GM21723 (cell line): ENCODE measurements around the gene VPREB3.

Source experiments
- ATAC-seq: cut with Tn5 transposase; IDR thresholded peaks from one replicate; pipeline ENCODE4 v1.9.1; 2021; ENCODE audit warnings: mild to moderate bottlenecking, moderate library complexity; ENCODE audit not compliant: unreplicated experiment

Gene VPREB3

DNA sequence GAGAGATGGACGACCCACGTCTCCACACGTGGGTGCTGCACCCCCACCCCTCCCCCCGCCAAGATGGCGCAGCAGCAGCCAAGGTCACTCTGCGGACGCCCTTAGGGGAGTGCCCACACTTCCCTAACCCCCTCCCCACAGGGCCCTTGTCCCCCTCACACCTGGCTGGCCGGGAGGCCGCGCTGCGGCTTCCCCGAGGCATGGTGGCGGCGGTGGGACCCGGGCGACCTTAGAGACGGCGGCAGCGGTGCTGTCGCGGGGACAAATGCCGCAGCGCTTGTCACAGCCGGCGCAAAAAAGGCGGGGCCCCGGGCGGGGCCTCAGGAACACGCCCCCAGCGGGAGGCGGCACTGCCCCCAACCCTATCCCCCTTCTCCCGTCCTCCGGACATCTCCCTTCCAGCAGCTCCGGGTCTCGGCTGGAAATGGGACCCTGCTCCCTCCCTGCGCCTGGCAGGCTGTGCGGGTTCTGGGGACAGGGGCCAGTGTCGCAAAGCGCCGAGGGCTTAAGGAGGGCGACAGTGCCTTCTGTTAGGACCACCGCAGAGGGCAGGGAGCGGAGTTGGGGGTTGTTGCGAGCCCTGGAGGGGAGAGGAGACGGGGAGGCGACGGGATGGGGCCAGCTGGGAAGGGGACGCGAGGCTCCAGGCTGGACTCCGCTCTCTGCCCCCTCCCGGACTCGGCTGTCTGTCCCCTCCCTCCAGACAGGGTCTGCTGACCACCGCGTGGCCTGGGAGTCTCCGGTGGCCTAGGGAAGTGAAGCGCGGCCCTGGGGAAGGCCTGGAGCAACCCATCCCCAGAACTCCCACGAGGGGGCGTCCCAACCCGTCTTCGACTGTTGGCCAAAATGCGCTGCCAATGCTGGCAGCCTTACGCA lies 13.7 kb upstream of the VPREB3 start, which contains the start of gene CHCHD10:
CHCHD10 (minus strand) TSS at position 300 of the 876 bp plus-strand sequence; CDS start at position 202, 98 bp downstream.
- ATAC-seq: peak; percentile 56

GRCh38 chr22:23767303-23767672 lies 13.1 kb upstream of the VPREB3 start:
- ATAC-seq: no peak

- ATAC-seq: no peak
These were observed 11.0 kb upstream of the VPREB3 start for GRCh38 chr22:23764899-23765881.

- no peak for ATAC-seq
These were observed 9.7 kb upstream of the VPREB3 start for GRCh38 chr22:23763954-23764353.

DNA sequence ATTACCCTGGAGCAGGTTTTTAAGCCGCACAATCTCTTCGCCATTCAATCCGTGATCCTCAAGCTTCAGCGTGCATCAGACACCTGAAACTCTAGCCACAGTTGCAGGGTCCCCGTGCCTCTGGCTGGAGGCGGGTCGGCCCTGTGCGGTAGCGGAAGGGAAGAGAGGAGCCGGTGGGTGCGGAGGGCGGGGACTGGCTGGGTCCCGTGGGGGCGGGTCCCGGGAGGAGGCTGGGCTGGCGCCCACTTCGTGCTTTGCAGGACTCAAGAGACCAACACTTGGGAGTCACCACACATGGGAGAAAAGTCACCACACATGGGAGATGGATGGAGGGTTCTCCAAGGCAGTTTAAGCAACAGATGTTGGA lies 9.3 kb upstream of the VPREB3 start:
- no peak for ATAC-seq

DNA sequence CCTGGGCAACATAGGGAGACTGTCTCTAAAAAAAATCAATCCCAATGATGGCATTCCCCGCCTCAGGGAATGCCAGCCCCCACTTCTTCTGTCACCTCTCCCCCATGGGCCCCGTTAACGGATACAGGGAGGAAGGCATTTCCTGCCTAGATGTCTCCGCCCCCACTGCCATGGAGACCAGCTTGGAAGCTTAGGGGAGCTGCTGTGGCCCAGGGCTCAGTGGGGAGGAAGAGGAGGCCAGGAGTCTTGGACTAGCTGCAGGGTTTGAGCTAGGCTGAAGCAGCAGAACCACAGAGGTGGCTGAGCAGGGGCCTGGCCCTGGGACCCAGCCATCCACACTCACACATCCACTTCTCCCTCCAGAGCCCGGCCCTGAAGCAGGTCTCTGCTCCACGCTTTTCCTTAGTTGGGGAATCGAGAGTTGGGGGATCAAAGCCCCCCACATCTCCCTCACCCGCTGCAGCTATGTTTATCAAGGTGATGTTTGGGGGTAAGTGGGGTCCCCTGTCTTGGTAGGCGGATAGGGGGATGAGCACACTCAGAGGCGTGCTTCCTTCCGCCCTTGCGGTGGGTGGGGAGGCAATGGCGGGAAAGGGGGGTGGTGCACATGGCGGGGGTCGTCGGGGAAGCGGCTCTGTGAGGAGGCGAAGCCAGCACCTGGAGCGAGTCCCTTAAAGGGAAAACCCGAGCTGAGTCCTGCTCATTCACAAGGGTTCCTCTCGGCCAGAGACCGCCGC lies 8.8 kb upstream of the VPREB3 start, which contains the start of gene C22orf15:
C22orf15 (plus strand) TSS at position 149 of the 737 bp plus-strand sequence; CDS start at position 466, 317 bp downstream.
- ATAC-seq: no peak

GRCh38 chr22:23760056-23760455 lies 5.8 kb upstream of the VPREB3 start:
- ATAC-seq: no peak

GRCh38 chr22:23759566-23759965 lies 5.3 kb upstream of the VPREB3 start:
- no peak for ATAC-seq

DNA sequence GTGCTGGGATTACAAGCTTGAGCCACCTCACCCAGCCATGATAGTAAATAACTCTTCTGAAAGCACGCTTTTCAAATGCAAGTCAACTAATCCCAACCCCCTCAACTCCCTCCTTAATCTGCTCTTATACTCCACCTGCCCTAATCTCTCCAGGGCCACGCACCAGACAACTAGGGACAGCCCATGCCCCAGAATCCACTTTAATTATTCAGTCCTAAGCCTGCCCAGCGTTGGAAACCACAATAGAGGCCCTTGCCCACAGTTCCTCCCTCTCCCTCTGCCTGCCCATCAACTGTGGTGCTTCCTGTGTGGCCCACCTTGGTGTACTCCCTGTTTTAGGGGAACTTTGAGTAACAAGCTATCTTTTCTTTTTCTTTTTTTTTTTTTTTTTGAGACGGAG lies 2.7 kb upstream of the VPREB3 start:
- ATAC-seq: no peak

GRCh38 chr22:23755711-23756110 lies 1.5 kb upstream of the VPREB3 start:
- ATAC-seq: no peak

DNA sequence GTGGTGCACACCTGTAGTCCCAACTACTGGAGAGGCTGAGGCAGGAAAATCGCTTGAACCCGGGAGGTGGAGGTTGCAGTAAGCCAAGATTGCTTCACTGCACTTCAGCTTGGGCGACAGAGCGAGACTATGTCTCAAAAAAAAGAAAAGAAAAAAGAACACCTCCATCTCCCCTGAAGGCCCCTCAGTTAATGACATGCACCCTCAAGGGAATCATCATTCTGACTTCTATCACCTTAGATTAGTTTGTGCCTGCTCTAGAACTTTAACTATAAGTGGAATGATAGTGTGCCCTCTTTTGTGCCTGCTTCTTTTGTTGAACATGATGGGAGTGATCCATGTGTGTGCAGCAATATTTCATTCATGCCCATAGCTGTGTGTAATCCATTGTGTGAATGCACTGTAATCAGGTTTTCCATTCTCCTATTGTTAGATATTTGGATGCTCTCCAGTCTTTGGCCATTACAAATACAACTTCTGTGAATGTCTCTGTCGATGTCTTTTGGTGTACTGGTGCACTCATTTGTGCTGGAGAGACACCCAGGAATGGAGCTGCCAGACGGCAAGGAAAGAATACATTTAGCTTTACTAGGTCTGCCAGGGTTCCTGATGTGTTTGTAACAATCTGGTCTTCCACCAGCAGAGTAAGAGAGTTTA lies 883 bp upstream of the VPREB3 start:
- ATAC-seq: no peak

DNA sequence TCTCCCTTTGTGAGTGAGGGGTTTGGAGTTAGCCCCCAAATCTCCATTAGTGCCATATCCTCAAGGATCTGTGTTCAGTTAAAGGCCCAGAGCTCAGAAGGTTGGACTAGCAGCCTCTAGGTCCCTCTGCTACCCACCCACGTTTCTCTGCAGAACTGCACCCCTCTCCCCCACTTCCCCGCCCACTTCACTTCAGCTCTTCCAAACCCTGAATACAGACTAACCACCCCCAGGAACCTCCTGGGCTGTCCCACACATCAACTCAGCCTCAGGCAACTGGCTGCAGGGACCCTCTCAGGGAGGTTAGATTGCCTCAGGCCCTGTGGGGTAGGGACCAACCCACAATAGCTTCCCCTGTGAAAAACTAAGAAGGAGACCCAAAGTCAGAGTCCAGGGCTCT lies 840 bp downstream of the VPREB3 start:
- ATAC-seq: no peak

DNA sequence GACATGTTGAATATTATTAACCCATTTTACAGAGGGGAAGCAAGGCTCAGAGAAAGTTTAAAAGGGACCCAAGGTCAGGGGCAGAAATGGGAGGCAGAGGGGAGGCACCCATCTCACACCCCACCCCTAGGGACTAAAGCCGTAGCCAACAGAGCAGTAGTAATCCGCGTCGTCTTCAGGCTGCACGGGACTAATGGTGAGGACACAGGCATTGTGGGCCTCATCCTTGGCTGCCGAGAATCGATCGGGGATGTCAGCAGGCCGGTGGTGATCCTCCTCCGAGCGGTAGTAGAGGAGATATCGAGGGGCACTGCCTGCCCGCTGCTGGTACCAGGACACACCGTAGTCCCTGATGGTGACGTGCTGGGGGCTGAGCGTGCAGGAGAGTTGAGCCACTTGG lies 1.5 kb downstream of the VPREB3 start:
- no peak for ATAC-seq

DNA sequence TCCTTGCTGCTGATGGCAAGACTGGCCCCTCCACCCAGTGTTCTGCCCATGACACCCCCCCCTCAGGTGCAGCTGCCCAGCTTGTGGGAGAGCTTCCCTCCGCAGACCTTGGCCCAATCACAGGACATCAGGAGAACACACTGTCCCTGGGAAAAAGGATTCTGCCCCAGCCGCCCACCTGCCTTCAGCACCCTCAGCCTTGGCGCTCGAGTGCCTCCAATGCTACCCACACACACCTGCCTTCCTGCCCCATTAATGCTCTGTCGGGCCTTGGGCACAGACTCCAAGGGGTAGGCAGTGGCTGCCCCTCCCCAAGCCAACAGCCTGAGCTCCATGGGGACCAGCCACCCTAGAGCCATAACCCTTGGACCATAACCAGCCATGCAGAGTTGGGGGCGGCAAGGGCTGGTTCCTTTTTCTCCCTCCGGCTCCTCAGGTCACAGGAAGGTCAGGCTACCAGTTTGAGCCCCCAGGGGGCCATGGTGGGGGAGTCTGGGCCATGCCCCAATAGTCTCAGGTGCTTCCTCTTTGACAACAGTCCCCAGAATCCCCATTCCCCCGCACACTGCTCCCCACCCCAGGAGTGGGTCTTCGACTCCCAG lies 2.0 kb downstream of the VPREB3 start:
- ATAC-seq: no peak

GRCh38 chr22:23751441-23751996 lies 2.7 kb downstream of the VPREB3 start:
- peak; percentile 25 for ATAC-seq

GRCh38 chr22:23750714-23751440 lies 3.3 kb downstream of the VPREB3 start, which contains the start of gene ZNF70:
ZNF70 (minus strand) TSS chr22:23751112; CDS start chr22:23745140, 5,972 bp downstream.
- ATAC-seq: peak; percentile 72

DNA sequence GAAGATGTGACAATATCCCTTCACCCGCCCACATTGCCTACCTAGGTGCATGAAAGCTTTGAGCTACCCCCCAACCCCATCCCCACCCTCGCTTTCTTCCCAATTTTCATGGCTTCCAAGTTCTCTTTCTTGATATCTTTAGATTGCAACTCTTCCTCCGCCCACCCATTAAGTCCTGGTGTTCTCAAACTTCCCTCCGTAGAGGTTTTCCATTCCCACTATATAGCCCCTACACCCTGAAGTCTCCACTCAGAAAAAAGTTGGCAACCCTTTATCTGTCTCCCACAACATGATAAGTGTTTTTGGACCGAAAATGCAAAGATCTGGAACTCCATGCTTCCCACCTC lies 3.9 kb downstream of the VPREB3 start:
- no peak for ATAC-seq

GRCh38 chr22:23749841-23750301 lies 4.4 kb downstream of the VPREB3 start:
- ATAC-seq: no peak

GRCh38 chr22:23745791-23746190 lies 8.4 kb downstream of the VPREB3 start:
- no peak for ATAC-seq
